ENCODE results near the gene RIC8A. TPM values are rescaled to one million over a fixed set of nuclear protein-coding genes. Genes with fewer than 3 reads are reported as not detected.

Gene RIC8A
- total and polyA plus RNA-seq, 2 of the 13 experiments (the other 11 are each of a cell fraction or from before 2014, with no cell fraction given) = 62.1 to 63.8 TPM

- Histone ChIP-seq H2AFZ (ENCODE audit: low read length) (no peak overlapping the region), H3K4me1 (ENCODE audit: insufficient read depth, low read length) (peaks cover 41% of the 10 kb centered on the region), H3K79me2 (ENCODE audit: insufficient read depth, low read length) (peaks cover 19% of the 10 kb centered on the region), H4K20me1 (ENCODE audit: insufficient read depth, low read length) (no peaks in the 10 kb centered on the region; the same call in 1 of the 2 replicates), H3K27ac (ENCODE audit: extremely low read length, insufficient read depth, low read length) (no peak overlapping the region), H3K27me3 (ENCODE audit: control insufficient read depth in 1 of 2, insufficient read depth in 2 of 2, low read length in 2 of 2) (no peaks in the 10 kb centered on the region), H3K4me3 (replicated peaks in 1 of 3; ENCODE audit: insufficient read depth in 1 of 3, low read depth in 2 of 3, low read length in 3 of 3) (no peak overlapping the region), H3K9ac (ENCODE audit: insufficient read depth, low read depth, low read length) (no peak overlapping the region), H3K4me2 (ENCODE audit: low read depth, low read length) (no peak overlapping the region), H3K36me3 (replicated peaks in 1 of 2; ENCODE audit: control insufficient read depth in 1 of 2, insufficient read depth in 2 of 2, low read length in 2 of 2) (peaks cover 36 to 64% of the 10 kb centered on the region in 2 experiments), H3K9me3 (ENCODE audit: low read length) (no peaks in the 10 kb centered on the region)
- in situ Hi-C loops (cut with HindIII; ENCODE audit: extremely low pct_ligation_motif_present, low pct_unique_long_range_greater_than_20kb) (no loop called here), intact Hi-C loops (cut with micrococcal nuclease; ENCODE audit: unreplicated experiment) (no loop called here)
- ATAC-seq (no peak), DNase-seq (ENCODE audit: low spot score) (no peak), FAIRE-seq (no peak)
- TF ChIP-seq POLR2A (IDR thresholded peaks at IDR 0.05; ENCODE audit: insufficient read depth in 1 of 2, low read depth in 2 of 2, low read length in 2 of 2) (peak in 1 of 2 experiments; percentile 27; a peak in 1 of 4 replicates), MAFK (conservative IDR thresholded peaks at IDR 0.05 in 1 of 2, IDR thresholded peaks at IDR 0.05 in 1 of 2; ENCODE audit: low read length in 2 of 2) (no peak)
- WGBS (ENCODE audit: low lambda C conversion rate) = 100% methylated on average over 2 of the region's 7 CpGs
- ChIA-PET CTCF (ENCODE audit: low intra/inter-chr PET ratio, low total read pairs) (no interaction called here), POLR2A (no interaction called here)
- no TSS peak for BruUV-seq (replicated peaks)
Observed at GRCh38 chr11:214083-214482, 6.6 kb downstream of the RIC8A start.

GRCh38 chr11:215581-216037 lies 8.1 kb downstream of the RIC8A start:
- Histone ChIP-seq H3K27me3 (ENCODE audit: control insufficient read depth in 1 of 2, insufficient read depth in 2 of 2, low read length in 2 of 2) (no peaks in the 10 kb centered on the region), H3K4me1 (ENCODE audit: insufficient read depth, low read length) (peaks cover 26% of the 10 kb centered on the region), H3K4me3 (replicated peaks in 1 of 3; ENCODE audit: insufficient read depth in 1 of 3, low read depth in 2 of 3, low read length in 3 of 3) (no peak overlapping the region), H3K27ac (ENCODE audit: extremely low read length, insufficient read depth, low read length) (no peak overlapping the region), H3K79me2 (ENCODE audit: insufficient read depth, low read length) (peaks cover 4% of the 10 kb centered on the region), H3K9me3 (ENCODE audit: low read length) (no peaks in the 10 kb centered on the region), H3K9ac (ENCODE audit: insufficient read depth, low read depth, low read length) (no peak overlapping the region), H3K4me2 (ENCODE audit: low read depth, low read length) (no peak overlapping the region), H3K36me3 (replicated peaks in 1 of 2; ENCODE audit: control insufficient read depth in 1 of 2, insufficient read depth in 2 of 2, low read length in 2 of 2) (peaks cover 31 to 53% of the 10 kb centered on the region in 2 experiments), H4K20me1 (ENCODE audit: insufficient read depth, low read length) (no peaks in the 10 kb centered on the region), H2AFZ (ENCODE audit: low read length) (no peak overlapping the region)
- ChIA-PET CTCF (ENCODE audit: low intra/inter-chr PET ratio, low total read pairs) (no interaction called here), POLR2A (interaction anchor here (2.5 to 3.0 kb wide), 2 partner anchors 9 to 20 kb away, joined by 12 to 41 read pairs; partner anchors contain the start of genes BET1L, RIC8A and SIRT3)
- intact Hi-C loops (cut with micrococcal nuclease; ENCODE audit: unreplicated experiment) (no loop called here), in situ Hi-C loops (cut with HindIII; ENCODE audit: extremely low pct_ligation_motif_present, low pct_unique_long_range_greater_than_20kb) (no loop called here)
- peak; percentile 12; the same call in 2 of the 3 replicates for ATAC-seq
- 73% methylated on average over 4 of the region's 4 CpGs for WGBS (ENCODE audit: low lambda C conversion rate)
- no TSS peak for BruUV-seq (replicated peaks)
- no peak for DNase-seq (ENCODE audit: low spot score)
- FAIRE-seq = no peak
- no peak for TF ChIP-seq POGZ (CRISPR knock-in tag; IDR thresholded peaks at IDR 0.05)
- TF ChIP-seq, protein P1, sequence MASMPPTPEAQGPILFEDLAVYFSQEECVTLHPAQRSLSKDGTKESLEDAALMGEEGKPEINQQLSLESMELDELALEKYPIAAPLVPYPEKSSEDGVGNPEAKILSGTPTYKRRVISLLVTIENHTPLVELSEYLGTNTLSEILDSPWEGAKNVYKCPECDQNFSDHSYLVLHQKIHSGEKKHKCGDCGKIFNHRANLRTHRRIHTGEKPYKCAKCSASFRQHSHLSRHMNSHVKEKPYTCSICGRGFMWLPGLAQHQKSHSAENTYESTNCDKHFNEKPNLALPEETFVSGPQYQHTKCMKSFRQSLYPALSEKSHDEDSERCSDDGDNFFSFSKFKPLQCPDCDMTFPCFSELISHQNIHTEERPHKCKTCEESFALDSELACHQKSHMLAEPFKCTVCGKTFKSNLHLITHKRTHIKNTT (CRISPR knock-in tag; IDR thresholded peaks at IDR 0.05) = no peak
- TF ChIP-seq EP300 (IDR thresholded peaks at IDR 0.05; ENCODE audit: low read depth in 2 of 2, low read length in 2 of 2) = no peak
- no peak for TF ChIP-seq EP300 (CRISPR knock-in tag; IDR thresholded peaks at IDR 0.05; ENCODE audit: borderline replicate concordance)
- TF ChIP-seq CHCHD3 (CRISPR knock-in tag; IDR thresholded peaks at IDR 0.05) = no peak
- no peak for TF ChIP-seq ZNF552 (CRISPR knock-in tag; IDR thresholded peaks at IDR 0.05; ENCODE audit: borderline replicate concordance)
- no peak for TF ChIP-seq MIER3 (CRISPR knock-in tag; IDR thresholded peaks at IDR 0.05; ENCODE audit: borderline replicate concordance)
- no peak for TF ChIP-seq ZNF800 (CRISPR knock-in tag; IDR thresholded peaks at IDR 0.05)
- peak; percentile 25; the same call in 1 of the 2 replicates for TF ChIP-seq RBFOX2 (IDR thresholded peaks at IDR 0.05; ENCODE audit: low read depth, low read length)
- TF ChIP-seq LCORL (IDR thresholded peaks at IDR 0.05) = no peak
- no peak for TF ChIP-seq LCORL (CRISPR knock-in tag; IDR thresholded peaks at IDR 0.05)
- no peak for TF ChIP-seq ZNF484 (CRISPR knock-in tag; IDR thresholded peaks at IDR 0.05; ENCODE audit: borderline replicate concordance, low read depth)
- no peak for TF ChIP-seq ZNF510 (CRISPR knock-in tag; IDR thresholded peaks at IDR 0.05; ENCODE audit: low read depth)
- TF ChIP-seq CENPX (CRISPR knock-in tag; IDR thresholded peaks at IDR 0.05) = no peak
- no peak for TF ChIP-seq TARDBP (CRISPR knock-in tag; IDR thresholded peaks at IDR 0.05)
- TF ChIP-seq POLR2A (IDR thresholded peaks at IDR 0.05; ENCODE audit: insufficient read depth in 1 of 2, low read depth in 2 of 2, low read length in 2 of 2) = peak in 1 of 2 experiments; percentile 35; a peak in 1 of 4 replicates
